Endodermal cell (in vitro differentiated cells): ENCODE measurements around the gene PLAGL2. TPM values are rescaled to one million over a fixed set of nuclear protein-coding genes. Genes with fewer than 3 reads are reported as not detected.
A peak's percentile ranks its signal among the peaks of the same experiment; 100 is the strongest.

ENCODE experiments used
- DNase-seq: peaks from one replicate; pipeline ENCODE4 v3.0.0-alpha.2; 2017
- H3K27ac ChIP-seq: 2 replicates; pipeline ENCODE4 v1.5.1; 2013; ENCODE audit warnings: mild to moderate bottlenecking, low read depth, low read length, moderate library complexity
- H3K27me3 ChIP-seq: 2 replicates; pipeline ENCODE4 v1.6.1; 2013; ENCODE audit warnings: mild to moderate bottlenecking, low read length, moderate library complexity; ENCODE audit not compliant: insufficient read depth, control insufficient read depth, poor library complexity, severe bottlenecking
- H3K36me3 ChIP-seq: 2 replicates; pipeline ENCODE4 v1.7.0; 2013; ENCODE audit warnings: mild to moderate bottlenecking, low read length, moderate library complexity; ENCODE audit not compliant: control insufficient read depth, insufficient read depth
- H3K4me1 ChIP-seq: one replicate; pipeline ENCODE4 v1.7.0; 2013; ENCODE audit warnings: low read length; ENCODE audit not compliant: control insufficient read depth, insufficient read depth
- H3K4me3 ChIP-seq: 2 replicates; pipeline ENCODE4 v1.5.1; 2013; ENCODE audit warnings: mild to moderate bottlenecking, low read length, moderate library complexity
- H3K9ac ChIP-seq: 2 replicates; pipeline ENCODE4 v1.6.1; 2013; ENCODE audit warnings: mild to moderate bottlenecking, low read length, moderate library complexity; ENCODE audit not compliant: poor library complexity, severe bottlenecking; ENCODE audit errors: extremely low read depth
- H3K9me3 ChIP-seq: 2 replicates; pipeline ENCODE4 v1.6.1; 2013; ENCODE audit warnings: mild to moderate bottlenecking, low read length, moderate library complexity; ENCODE audit not compliant: control insufficient read depth
- H3K27ac Mint-ChIP-seq: 2 replicates; pipeline ENCODE4 v1.8.0; 2020; ENCODE audit warnings: mixed read lengths
- H3K27me3 Mint-ChIP-seq: 2 replicates; pipeline ENCODE4 v1.8.0; 2021; ENCODE audit warnings: mild to moderate bottlenecking, mixed read lengths; ENCODE audit not compliant: insufficient read depth
- H3K36me3 Mint-ChIP-seq: 2 replicates; pipeline ENCODE4 v1.8.0; 2020; ENCODE audit warnings: low read depth, mixed read lengths
- H3K4me1 Mint-ChIP-seq: 2 replicates; pipeline ENCODE4 v1.8.0; 2020; ENCODE audit warnings: mixed read lengths
- H3K4me3 Mint-ChIP-seq: 2 replicates; pipeline ENCODE4 v1.8.0; 2020; ENCODE audit warnings: mild to moderate bottlenecking, moderate library complexity, mixed read lengths
- H3K9me3 Mint-ChIP-seq: 2 replicates; pipeline ENCODE4 v1.8.0; 2020; ENCODE audit warnings: mild to moderate bottlenecking, mixed read lengths
- WGBS, 2 experiments: methylation state at CpG; one replicate each; pipeline versions ENCODE4 v1.1.5 to v1.1.7; 2013; ENCODE audit warnings: missing lambda C conversion rate in 2 of 2, mixed read lengths in 1 of 2; ENCODE audit not compliant: insufficient coverage in 1 of 2, insufficient read length in 1 of 2; 5-methylcytosine and 5-hydroxymethylcytosine counted together
- total RNA-seq, 2 donors: library from RNA; stranded (reverse); fragmentation: NEBNext Ultra II Directional in 1 of 2; extraction: Animal tissue kit (Norgen Biotek cat#: 25700) in 1 of 2; gene quantifications; 2 replicates in 1 of 2; 3 replicates in 1 of 2; pipeline ENCODE4 v1.2.1, GENCODE V29; 2021
- TF ChIP-seq, protein P1 (sequence below): fragments of 200-600 bp; sonication (generic); conservative IDR thresholded peaks from 2 replicates; pipeline ENCODE4 v1.5.0; 2021; ENCODE audit warnings: antibody characterized with exemption, mild to moderate bottlenecking

The PLAGL2 gene
- total RNA-seq, 2 donors from 2014 or later: 25.5 to 34.5 TPM

DNA sequence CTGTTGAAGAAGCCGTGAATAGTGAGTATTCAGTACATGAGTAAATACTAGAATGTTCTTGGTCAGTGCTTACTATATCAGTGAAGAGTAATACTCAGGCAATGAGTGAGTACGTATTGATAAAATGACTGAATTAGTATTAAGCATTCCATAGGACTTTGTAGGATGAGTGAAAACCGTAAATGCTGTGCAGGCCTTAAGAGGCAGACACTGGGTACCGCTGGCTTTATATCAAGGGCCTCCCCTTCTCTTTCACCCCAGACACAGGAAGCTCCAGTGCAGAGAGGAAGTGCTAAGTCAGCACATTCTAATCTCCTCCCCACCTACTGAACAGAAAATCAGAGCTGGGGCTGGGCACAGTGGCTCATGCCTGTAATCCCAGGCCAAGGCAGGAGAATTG is 24.3 kb upstream of the PLAGL2 start:
- no peaks in the 10 kb centered on the region for H3K27me3 ChIP-seq
- no peak overlapping the region for H3K27ac ChIP-seq
- H3K4me3 ChIP-seq: no peak overlapping the region
- no peak for DNase-seq
- H3K36me3 Mint-ChIP-seq: peaks cover 72% of the 10 kb centered on the region
- H3K9ac ChIP-seq: no peak overlapping the region
- no peaks in the 10 kb centered on the region for H3K27me3 Mint-ChIP-seq
- H3K27ac Mint-ChIP-seq: no peak overlapping the region
- peaks cover 5% of the 10 kb centered on the region for H3K4me1 ChIP-seq
- peaks cover 72% of the 10 kb centered on the region for H3K36me3 ChIP-seq
- peaks cover 8% of the 10 kb centered on the region for H3K4me1 Mint-ChIP-seq
- no peaks in the 10 kb centered on the region for H3K9me3 ChIP-seq
- no peaks in the 10 kb centered on the region for H3K9me3 Mint-ChIP-seq
- 98 to 100% methylated on average over 4 of the region's 4 CpGs for WGBS, 2 experiments
- TF ChIP-seq, protein P1, sequence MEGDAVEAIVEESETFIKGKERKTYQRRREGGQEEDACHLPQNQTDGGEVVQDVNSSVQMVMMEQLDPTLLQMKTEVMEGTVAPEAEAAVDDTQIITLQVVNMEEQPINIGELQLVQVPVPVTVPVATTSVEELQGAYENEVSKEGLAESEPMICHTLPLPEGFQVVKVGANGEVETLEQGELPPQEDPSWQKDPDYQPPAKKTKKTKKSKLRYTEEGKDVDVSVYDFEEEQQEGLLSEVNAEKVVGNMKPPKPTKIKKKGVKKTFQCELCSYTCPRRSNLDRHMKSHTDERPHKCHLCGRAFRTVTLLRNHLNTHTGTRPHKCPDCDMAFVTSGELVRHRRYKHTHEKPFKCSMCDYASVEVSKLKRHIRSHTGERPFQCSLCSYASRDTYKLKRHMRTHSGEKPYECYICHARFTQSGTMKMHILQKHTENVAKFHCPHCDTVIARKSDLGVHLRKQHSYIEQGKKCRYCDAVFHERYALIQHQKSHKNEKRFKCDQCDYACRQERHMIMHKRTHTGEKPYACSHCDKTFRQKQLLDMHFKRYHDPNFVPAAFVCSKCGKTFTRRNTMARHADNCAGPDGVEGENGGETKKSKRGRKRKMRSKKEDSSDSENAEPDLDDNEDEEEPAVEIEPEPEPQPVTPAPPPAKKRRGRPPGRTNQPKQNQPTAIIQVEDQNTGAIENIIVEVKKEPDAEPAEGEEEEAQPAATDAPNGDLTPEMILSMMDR: no peak
- no peak overlapping the region for H3K4me3 Mint-ChIP-seq

DNA sequence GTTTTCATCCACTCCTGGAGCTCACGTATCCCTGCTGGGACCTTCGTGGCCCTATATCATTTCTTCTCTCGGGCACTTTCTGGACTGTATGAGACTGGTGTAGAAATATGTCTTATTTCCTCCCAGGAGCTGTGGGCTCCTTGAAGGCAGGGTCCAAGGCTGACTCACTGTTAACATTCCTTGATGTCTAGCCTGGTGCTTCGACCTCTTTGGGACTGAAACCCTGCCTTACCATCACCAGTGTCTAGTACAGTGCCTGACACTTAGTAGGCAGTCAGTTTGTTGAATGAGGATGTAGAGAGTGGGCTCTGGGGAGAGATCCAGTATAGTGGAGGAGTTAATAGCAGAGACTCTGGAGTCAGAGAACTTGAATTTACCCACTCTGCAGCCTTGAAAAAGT is 23.7 kb upstream of the PLAGL2 start:
- Mint-ChIP-seq H3K27me3 (no peaks in the 10 kb centered on the region), H3K36me3 (peaks cover 77% of the 10 kb centered on the region), H3K4me3 (no peak overlapping the region), H3K9me3 (no peaks in the 10 kb centered on the region), H3K27ac (no peak overlapping the region), H3K4me1 (peaks cover 8% of the 10 kb centered on the region)
- H3K4me3 ChIP-seq: no peak overlapping the region
- H3K9me3 ChIP-seq: no peaks in the 10 kb centered on the region
- peaks cover 66% of the 10 kb centered on the region for H3K36me3 ChIP-seq
- H3K9ac ChIP-seq: no peak overlapping the region
- 80 to 94% methylated on average over 1 to 4 of the region's 4 CpGs for WGBS, 2 experiments
- no peak for DNase-seq
- no peaks in the 10 kb centered on the region for H3K27me3 ChIP-seq
- TF ChIP-seq, protein P1: no peak
- H3K4me1 ChIP-seq: peaks cover 5% of the 10 kb centered on the region
- H3K27ac ChIP-seq: no peak overlapping the region

DNA sequence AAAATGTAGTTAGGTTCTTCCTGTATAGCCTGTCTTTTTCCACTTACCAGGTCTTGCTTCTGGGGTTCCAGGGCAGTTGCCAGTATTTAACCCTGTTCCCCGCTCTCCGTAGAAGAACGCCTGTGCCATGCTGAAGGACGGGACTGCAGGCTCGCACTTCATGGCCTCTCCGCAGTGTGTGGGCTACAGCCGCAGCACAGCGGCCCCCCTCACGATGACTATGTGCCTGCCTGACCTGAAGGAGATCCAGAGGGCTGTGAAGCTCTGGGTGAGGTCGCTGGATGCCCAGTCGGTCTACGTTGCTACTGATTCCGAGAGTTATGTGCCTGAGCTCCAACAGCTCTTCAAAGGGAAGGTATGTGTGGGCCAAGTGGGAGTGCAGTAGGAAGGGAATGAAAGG is 23.2 kb upstream of the PLAGL2 start:
- 97 to 98% methylated on average over 9 to 13 of the region's 13 CpGs for WGBS, 2 experiments
- peaks cover 61% of the 10 kb centered on the region for H3K36me3 ChIP-seq
- no peak overlapping the region for H3K27ac ChIP-seq

More for the DNA sequence above, 23.2 kb upstream of the PLAGL2 start:
- no peak for DNase-seq
- Mint-ChIP-seq H3K4me3 (no peak overlapping the region), H3K9me3 (no peaks in the 10 kb centered on the region), H3K27me3 (no peaks in the 10 kb centered on the region), H3K36me3 (peaks cover 79% of the 10 kb centered on the region), H3K4me1 (peaks cover 8% of the 10 kb centered on the region), H3K27ac (peak overlapping the region; percentile 30)
- H3K9me3 ChIP-seq: no peaks in the 10 kb centered on the region
- no peak overlapping the region for H3K9ac ChIP-seq
- no peak overlapping the region for H3K4me3 ChIP-seq
- no peaks in the 10 kb centered on the region for H3K27me3 ChIP-seq
- peaks cover 5% of the 10 kb centered on the region for H3K4me1 ChIP-seq
- TF ChIP-seq, protein P1: no peak
